ENCODE measurements around the gene SLC26A3.

DNA sequence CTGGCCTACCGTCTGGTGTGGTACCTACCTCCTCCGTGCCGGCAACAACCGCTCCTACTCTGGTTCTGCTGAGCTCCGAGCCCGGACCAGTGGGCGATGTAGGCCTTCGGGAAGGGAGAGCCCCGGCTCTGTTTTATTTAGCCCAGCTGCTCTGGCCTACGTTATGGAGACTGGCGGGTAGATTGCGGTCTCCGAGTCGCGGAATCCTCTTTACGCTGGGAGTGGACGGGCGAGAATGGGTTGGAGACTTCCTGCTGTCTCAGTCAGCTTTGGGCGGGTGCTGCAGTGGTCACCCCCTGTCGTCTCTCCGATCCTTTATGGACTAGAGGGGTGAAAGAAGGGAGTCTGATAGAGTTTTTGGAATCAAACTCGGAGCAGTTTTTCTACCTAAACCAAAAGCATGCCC lies 58.7 kb downstream of the SLC26A3 start:
- TF ChIP-seq, protein P1, sequence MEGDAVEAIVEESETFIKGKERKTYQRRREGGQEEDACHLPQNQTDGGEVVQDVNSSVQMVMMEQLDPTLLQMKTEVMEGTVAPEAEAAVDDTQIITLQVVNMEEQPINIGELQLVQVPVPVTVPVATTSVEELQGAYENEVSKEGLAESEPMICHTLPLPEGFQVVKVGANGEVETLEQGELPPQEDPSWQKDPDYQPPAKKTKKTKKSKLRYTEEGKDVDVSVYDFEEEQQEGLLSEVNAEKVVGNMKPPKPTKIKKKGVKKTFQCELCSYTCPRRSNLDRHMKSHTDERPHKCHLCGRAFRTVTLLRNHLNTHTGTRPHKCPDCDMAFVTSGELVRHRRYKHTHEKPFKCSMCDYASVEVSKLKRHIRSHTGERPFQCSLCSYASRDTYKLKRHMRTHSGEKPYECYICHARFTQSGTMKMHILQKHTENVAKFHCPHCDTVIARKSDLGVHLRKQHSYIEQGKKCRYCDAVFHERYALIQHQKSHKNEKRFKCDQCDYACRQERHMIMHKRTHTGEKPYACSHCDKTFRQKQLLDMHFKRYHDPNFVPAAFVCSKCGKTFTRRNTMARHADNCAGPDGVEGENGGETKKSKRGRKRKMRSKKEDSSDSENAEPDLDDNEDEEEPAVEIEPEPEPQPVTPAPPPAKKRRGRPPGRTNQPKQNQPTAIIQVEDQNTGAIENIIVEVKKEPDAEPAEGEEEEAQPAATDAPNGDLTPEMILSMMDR (IDR thresholded peaks at IDR 0.05): no peak
- no peak for TF ChIP-seq POLR2A (IDR thresholded peaks at IDR 0.05)
